ENCODE data around the gene C4orf54.

C4orf54 gene

DNA sequence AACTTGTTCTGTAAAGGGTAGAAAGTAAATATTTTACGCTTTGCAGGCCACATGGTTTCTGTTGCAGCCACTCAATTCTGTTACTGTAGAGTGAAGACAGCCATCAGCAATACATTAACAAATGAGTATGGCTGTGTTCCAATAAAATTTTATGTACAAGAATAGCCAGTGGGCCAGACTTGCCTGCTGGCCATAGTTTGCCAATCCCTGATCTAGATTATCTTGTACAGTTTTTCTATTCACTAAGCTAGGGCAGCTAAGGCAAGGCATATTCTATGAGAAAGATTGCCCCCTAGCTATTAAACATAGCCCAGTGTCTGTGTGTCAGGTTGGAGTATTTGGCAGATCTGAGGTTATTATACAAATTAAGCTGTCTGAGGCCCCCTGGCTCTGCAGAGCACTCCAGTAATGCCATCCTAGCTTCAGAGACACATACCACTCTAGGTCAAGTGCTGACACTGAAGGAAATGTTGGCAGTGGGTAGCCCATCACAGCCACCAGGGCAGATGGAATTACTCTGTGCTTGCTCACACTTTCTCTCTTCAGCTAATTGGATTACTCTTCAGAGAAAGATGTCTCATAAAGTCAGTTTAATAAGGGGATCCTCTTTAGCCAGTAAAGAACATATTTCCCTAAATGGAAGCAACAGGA is 42.3 kb downstream of the C4orf54 start:
- DNase-seq = no peak

DNA sequence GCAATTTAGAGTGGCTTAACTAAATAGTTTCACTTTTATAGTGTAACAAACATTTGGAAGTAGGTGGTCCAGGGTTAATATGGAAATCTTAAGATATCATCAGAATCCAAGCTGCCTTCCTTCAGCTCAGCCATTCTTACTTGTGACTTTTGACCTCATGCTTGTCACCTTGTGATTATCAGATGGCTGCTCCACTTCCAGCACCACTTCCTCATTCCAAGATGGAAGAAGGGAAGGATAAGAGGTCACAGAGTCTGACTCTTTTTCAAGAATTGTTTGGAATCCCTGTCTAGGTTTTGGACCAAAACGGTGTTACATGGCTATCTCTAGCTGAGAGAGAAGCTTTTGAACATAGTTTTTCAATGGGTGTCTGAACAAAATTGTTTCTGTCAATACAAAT is 43.1 kb downstream of the C4orf54 start:
- DNase-seq = no peak

GRCh38 chr4:99612704-99613103 is 44.9 kb downstream of the C4orf54 start:
- no peak for DNase-seq

DNA sequence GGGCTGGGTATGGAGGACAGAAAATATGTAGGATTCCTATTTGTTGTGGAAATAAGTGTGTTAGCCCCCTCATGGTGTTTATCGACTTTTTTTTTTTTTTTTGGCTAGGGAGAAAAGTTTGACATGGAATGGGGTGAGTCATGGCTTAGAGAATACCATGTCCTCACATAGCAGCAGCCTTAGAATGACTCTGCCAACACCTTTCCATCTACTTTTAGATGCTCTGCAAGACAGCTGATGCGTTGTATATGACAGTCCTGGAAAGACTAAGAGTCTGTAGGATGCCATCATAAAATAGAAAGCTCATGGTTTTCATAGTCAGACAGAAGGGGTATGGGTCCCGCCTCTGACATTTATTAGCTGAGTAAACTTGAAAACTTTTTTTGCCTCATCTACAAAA is 45.3 kb downstream of the C4orf54 start:
- no peak for DNase-seq

GRCh38 chr4:99610605-99611175 is 46.9 kb downstream of the C4orf54 start:
- DNase-seq = no peak

- no peak for DNase-seq
Observed at GRCh38 chr4:99608417-99608816, 49.2 kb downstream of the C4orf54 start.

All from activated CD4-positive, alpha-beta T cell treated with anti-CD3 and anti-CD28 coated beads for 1 hour (primary cell).